ENCODE results near the gene CTSD.

Gene CTSD

DNA sequence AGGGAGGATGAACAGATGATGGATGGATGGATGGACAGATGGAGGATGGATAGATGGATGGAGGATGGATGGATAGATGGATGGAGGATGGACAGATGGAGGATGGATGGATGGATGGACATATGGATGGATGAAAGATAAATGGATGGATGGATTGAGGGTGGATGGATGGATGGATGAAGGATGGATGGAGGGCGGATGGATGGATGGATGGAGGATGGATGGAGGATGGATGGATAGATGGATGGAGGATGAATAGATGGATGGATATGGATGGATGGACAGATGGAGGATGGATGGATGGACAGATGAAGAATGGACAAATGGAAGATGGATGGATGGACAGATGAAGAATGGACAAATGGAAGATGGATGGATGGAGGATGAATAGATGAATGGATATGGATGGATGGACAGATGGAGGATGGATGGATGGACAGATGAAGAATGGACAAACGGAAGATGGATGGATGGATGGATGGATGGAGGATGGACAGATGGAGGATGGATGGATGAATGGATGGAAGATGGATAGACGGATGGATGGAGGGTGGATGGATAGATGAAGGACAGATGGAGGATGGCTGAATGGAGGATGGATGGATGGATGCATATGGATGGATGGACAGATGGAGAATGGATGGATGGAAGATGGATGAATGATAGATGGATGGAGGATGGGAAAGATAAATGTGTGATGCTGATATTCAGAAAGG is 20.7 kb downstream of the CTSD start:
- no peak for FAIRE-seq

DNA sequence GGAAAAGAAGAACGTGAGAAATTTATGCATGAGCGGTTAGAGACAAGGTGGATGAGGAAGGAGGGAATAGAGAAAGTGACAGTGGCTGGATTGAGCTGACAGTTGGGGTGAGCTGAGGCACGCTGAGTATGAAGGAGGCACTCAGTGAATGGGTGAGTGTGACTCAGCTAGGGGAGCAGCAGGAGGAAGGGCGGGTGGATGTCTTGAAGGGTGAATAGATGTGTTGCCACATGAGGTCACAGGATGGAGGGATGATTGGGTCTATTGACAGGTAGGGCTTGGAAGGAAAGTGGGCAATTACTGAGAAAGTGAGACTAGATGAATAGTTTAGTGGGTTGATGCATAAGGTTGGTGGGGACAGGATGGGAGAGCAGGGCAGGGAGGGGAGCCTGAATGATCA is 21.4 kb downstream of the CTSD start:
- FAIRE-seq, result no peak

DNA sequence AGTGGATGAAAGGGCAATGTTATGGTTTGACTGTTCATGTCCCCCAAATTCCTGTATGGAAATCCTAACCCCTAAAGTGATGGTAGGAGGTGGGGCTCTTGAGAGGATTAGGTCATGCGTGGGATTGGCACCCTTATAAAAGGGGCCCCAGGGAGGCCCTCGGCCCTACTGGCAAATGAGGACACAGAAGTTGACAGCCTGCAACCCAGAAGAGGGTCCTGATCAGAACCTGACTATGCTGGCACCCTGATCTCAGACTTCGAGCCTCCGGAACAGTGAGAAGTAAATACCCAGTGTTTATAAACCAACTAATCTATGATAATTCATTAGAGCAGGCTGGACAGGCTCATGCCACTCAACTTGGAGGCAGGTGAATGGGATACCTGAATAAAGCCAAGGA is 22.0 kb downstream of the CTSD start:
- FAIRE-seq, result no peak

DNA sequence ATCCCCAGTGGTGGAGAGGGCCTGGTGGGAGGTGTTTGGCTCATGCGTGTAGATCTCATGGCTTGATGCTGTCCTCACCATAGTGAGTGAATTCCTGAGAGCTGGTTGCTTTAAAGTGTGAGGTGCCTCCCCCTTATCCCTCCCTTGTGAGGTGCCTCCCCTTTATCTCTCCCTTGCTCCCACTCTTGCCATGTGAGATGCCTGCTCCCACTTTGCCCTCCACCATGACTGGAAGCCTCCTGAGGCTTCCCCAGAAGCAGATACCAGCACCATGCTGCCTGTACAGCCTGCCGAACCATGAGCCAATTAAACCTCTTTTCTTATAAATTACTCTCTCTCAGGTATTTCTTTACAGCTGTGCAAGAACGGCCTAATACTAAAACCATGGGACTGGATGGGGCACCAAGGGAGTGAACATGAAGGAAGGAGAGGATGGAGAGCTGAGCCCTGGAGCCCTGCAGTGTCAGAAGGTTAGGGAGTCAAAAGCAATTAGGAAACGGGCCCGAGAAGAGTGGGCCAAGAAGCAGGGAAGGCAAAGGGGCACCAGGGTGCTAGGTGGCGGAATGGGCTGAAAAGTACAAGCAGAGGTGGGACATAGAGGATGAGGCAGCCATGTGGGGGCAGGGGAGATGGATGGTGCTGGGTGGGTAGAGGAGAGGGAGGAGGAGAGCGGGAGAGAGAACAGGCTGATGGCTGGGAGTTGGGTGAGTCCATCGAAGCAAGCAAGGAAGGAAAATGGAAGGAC is 22.8 kb downstream of the CTSD start:
- no peak for FAIRE-seq

DNA sequence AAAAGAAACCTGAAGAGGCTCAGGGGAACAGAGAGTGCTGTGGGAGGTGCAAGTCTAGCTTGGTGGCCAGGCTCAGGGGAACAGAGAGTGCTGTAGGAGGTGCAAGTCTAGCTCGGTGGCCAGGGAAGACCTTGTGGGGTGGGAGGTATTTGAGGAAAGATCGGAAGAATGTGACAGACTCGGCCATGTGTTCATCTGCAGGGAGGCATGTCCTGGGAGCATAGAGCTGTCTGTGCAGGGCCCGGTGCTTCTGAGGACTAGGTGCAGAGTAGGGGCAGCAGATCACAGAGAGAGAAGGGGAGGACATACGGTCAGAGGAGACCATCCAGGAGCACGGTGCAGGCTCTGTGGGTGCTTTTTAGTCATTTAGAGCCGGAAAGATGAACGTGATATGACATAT is 24.2 kb downstream of the CTSD start:
- no peak for FAIRE-seq

DNA sequence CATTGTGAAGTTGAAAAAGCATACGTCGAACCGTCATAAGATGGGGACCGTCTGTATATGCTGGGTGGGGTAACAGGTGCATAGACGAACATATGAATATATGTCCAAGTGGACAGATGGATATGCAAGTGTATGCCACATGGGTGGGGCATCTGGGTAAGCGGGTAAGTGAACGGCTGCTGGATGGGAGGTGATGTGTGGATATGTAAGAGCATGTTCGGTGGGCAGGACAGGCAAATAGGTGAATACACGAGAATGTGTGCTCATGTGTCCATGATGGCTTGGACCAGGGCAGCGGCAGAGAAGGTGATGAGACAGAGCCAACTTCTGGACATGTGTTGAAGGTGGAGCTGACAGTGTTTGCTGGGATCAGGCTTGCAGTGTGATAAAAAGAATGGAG is 25.3 kb downstream of the CTSD start:
- no peak for FAIRE-seq

DNA sequence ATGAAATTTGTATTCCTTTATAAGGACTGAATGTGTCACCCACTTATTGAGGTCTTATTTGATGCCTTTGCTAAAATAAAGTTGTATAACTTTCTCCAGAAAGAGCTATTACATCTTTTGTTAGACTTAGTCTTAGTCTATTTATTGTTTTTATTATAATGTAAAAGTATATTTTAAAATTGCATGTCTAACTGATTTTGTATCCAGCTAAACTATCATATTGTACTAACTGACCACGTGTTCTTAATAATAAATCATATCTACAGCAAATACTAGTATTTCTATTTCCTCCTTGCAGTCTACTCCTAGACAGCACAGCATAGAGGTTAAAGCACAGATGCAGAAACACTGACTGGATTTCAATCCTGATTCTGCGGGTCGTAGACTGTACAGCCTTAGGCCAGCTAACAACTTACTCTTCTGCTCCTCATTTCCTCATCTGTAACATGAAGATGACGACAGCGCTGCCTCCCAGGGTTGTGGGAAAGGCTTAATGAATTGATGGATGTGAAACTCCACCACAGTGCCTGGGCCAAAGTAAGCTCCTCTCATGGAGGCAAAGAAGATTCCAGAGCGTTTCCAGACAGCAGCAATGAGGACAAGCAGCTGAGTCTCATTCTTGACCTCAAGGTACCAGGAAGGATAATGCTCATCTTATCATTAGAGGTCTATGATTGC is 26.5 kb downstream of the CTSD start:
- FAIRE-seq, result no peak

DNA sequence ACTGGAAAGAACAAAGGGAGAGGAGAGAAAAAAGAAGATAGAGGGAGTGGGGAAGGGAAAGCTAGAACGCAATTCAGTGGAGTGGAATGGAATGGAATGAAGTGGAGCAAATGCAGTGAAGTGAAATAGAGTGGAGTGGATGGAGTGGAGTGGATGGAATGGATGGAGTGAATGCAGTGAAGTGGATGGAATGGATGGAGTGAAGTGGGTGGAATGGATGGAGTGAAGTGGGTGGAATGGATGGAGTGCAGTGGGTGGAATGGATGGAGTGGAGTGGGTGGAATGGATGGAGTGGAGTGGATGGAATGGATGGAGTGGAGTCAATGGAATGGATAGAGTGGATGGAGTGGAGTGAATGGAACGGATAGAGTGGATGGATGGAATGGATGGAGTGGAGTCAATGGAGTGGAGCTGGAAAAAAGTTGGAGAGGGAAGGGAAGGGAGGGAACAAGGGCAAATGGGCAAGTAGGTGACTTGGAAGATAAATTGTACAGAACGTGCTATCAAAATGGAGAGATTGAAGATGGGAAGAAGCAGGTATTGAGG is 27.2 kb downstream of the CTSD start:
- no peak for FAIRE-seq

DNA sequence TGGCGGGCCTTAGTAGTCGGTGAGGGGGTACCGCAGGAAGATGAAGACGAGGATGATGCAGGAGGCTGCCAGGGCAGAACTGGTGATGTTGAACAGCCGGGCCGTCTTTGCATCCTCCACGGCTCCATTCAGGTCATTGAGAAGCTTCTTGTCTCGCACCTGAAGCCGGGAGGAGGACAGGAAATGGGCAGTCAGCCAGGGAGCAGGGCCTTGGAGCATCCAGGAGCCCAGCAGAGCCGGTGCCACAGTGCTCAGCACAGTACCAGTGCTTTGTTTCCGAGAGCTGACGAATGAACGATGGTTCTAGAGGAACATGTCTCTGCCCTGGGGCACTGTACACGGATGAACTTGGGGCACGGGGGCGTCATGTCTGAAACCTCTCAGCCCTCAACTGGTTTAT is 28.5 kb downstream of the CTSD start:
- no peak for FAIRE-seq

DNA sequence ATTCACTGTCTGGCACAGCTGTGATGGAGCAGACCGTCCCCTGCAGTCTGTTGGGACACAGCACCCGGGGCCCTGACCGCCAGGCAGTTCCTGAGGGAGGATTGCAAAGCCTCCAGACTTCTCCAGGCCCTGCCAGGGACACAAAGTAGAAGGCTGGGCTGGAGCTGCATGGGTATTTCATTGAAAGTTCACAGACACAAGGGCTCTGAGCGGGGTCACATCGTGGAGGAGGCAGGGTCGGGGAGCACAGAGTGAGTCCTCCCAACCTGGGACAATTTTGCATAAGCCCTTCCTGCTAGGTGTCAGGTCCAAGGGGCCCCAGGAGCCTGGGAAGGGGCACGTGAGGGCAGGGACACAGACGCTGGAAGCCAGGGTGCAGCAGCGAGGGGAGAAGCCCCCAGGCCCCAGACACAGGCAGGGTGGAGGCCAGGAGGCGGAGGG is 29.1 kb downstream of the CTSD start:
- no peak for FAIRE-seq

DNA sequence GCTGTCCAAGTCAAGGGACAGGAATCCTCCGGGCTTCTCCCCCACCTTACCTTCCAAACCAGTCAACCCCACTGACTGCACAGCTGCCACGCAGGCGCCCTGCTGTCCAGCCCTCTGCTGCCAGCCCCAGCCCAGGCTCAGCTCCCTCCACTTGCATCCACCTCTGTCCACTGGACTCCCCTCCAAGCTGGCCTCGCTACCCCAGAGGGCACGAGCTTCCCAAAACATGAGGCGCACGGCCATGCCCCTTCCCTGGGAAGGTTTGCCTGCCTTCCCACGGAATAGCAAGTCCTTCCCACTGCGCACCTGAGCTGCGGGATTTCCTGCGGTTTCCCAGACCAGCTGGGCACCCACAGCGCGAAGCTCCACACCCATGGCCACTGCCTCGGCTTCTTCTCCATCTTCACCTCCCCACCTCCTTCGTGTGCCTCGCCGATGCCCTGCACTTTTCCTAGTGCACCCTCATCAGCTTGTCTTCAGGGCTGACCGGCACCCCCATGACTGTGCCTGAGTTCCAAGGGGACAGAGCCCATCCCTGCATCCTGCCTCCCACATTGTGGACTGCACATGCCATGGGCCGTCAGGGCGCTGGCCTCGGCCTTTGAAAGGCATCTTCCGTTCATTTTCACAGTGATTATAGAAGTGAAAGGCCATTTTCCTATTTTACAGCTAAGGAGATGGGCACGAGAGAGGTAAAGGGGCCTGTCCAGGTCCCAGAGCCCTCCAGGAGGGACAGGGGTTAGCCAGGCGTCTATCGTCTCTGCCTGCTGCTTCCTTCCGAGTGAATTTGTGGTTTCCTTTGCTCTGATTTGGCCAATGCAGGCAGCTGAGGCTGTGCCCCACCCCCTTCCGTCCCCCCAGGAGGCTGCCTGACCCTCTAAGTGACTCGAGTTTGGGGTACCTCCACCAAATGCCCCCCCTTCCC is 29.7 kb downstream of the CTSD start:
- FAIRE-seq, result no peak

DNA sequence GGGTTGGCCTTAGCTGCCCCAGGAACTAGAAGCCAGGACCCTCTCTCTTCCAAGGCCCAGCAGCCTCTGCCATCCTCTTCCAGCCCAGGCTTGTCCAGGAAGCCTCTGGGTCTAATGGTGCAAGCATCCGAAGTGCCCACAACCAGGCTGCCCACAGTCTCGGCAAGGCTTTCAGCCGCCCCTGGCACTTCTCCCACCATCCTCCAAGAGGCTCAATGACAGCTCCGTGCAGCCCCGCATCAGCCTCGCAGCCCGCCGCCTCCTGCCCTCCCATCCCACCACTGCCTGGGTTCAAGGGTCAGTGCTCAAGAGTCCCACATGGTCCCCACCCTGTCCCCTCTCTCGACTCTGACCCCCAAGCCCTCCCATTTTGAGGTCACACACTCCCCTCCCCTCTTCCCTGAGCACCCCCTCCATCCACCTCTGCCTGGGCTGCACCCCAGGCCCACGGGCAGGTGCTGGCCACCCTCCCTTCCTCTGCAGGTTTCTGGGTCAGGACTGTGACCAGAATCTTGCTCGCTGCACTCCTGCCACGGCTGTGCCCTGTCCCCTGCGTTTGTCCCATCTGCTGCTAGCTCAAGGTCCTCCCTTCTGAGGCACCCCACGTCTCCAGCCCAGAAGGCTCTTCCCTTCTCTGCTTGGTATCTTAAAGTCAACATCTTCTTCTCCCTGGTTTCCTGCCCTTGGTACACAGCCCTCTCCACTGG is 30.6 kb downstream of the CTSD start:
- no peak for FAIRE-seq

DNA sequence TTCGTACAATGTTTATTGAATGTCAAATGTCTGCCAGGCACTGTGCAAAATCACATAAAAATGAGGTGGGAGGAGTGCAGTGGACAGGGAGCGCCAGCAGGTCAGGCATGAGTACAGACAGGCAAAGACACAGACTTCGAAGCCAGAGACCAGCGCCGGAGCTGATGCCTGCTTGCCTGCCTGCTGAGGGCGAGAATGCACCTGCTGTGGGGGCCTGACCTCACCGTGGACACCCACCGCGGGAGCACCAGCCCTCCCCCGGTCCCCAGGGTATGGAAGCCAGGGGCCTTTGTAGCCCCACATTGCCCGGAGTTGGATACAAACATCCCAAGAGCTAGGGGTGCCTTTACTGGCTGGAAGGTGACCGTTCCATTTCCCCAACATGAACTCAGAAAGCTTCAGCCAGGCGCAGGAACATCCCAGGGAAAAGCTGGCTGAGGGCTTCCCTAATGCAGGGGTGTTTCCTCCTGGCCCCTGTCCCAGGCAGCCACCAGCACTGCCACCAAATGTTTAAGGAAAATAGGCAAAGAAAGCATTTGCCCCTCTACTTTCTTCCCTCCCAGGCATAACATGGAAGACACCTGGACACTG is 31.2 kb downstream of the CTSD start:
- no peak for FAIRE-seq

DNA sequence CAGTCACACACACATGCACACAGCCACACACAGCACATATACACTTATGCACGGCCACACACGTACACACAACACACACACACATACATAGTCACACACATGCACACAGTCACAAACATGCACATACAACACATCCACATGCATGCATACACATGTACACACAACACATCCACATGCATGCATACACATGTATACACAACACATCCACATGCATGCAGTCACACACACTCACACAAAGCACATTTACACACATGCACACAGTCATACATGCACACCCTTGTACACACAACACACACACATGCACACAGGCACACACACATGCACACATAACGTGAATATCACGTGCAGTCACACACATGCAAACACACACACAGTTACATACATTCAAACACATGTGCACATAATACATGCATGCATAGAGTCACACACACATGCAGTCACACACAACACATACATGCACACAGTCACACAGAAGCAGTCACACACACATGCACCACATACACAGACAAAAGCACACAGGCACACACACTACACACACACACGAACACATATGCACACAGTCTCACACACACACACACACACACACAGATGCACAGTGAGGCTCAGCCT is 32.2 kb downstream of the CTSD start:
- no peak for FAIRE-seq

DNA sequence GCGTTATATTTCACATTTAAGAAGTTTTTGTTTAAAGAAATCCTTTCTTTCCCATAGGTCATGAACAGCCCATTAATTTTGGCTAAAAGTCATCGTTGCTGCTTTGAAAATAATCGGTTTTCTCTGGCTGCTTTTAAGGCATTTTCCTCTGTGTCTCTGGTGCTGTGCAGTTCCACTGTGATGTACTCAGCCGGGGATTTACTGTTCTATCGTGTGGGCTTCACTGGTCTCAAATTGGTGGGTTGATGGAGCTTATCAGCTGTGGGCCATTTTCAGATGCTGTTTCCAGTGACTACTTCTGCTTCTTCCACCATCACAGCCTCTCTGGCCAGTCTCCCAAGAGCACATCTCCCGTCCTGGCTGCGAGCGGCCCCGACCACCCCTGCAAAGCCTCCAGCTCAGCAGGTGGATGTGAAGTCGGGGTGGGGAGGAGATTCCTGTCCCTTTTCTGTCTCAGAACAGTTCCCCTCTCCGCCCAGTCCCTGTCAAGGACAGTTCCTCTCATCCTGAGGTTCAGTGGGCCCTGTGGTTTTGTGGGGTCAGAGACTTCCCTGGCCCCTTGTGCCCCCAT is 33.6 kb downstream of the CTSD start:
- no peak for FAIRE-seq

DNA sequence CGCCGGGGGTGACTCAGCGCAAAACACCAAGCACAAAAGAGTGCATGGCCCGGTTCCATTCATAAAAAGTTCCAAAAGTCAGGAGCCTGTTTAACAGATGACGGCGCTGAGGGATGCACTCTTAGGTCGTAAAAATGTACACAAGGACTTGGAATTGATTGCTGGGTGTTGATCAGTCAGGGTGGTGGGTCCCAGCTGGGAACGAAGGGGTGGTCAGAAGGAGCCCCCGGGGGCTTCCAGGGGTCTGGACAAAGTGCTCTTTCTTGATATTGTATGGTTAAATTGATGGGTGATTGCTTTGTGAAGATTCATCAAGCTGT is 34.1 kb downstream of the CTSD start:
- no peak for FAIRE-seq

DNA sequence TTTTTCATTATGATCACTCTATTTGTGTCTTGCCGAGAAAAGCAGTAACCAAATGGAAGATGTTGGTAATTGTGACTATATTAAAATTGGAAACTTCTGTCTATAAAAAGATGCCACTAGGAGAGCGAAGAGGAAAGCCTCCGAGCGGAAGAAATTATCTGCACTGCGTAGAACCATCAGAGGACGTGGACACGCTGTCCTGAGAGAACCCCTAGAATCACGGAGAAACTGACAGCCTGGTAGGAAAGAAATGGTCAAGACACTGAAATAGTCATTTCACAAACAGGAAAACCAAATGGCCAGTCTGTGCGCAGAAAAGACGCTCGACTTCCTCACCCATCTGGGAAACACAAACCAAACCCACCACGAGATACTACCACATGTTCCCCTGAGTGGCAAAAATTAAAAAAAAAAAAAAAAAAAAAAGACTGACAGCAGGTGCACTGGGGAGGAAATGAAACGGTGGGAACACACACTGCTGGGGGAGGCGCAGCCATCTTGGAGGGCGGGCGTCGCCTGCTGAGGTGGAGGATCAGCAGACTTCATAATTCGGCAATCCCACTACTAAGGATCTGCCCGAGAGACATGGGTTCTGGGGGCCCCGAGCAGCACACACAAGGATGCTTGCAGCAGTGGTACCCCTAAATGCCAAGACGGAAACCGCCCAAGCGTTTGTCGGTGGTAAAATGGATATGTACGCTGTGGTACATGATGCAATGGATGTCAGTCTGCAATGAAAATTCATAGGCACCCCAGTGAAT is 34.6 kb downstream of the CTSD start:
- FAIRE-seq, result no peak

DNA sequence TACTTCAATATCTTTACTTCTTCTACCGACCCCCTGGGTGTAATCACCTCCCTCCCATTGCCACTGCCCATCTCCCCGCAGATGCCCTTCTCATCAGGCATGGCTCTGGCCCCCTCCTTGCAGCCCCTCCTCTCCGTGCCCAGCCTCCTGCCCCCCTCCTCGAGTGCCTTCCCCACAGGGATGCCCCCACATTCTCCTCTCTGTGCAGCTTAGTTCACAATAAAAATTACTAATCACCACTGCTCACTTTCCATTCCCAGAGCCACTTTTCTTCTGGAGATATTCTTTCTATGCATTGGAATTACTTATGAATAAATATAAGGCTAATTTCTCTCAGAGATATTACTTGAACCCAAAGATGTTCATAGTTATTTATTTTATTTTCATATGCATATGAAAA is 35.4 kb downstream of the CTSD start:
- no peak for FAIRE-seq

DNA sequence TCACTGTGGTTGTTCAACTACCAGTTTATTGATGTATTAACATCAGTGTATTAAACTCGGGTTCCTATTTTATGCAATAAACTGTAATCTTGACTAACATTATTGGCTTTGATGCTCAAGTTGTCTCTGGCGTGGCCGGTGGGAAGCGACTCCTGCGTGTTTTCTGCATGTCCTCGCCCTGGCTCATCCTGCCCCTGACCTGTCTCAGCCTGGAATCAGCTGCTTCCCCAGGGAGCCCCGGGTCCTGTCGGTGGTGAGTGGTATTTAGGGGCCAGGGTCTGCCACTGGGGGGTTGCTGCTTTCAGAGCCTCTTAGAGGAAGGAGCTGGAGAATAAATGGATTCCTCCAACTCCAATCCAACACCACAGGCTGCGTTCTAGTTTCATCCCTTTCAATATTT is 35.9 kb downstream of the CTSD start:
- no peak for FAIRE-seq

DNA sequence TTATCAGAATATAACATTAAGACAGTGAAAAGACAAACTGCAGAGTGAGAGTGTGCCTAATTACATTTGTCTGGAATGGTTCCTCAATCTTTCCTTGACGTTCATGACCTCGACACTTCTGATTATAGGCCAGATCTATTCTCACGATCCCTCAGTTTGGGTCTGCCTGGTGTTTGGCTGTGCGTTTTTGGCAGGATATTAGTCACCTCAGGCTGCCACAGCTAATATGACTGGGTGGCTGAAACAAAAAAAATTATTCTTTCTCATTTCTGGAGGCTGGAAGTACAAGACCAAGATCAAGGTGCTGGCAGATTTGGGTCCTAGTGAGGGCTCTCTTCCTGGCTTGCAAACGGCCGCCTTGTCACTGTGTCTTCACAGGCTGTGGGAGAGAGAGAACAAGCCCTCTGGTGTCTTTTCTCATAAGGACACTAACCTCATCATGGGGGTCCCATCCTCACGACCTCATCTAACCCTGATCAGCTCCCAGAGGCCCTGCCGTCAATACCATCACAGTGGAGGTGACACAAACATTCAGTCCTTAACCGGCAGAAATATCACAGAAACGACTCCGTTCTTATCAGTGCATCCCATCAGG is 36.5 kb downstream of the CTSD start:
- no peak for FAIRE-seq

Data from G401.6 (cell line).